Measurements from ENCODE around the gene MTCL3.
"Not testable (repeated sequence)": the region's sequence is repeated elsewhere in the genome, so short reads cannot be mapped to it uniquely, and the experiment has no call there.

The MTCL3 gene

GRCh38 chr6:127464881-127465459 is 54.2 kb downstream of the MTCL3 start:
- peak; percentile 81 for DNase-seq

- DNase-seq: no peak
Observed at GRCh38 chr6:127464161-127464880, 54.8 kb downstream of the MTCL3 start.

DNA sequence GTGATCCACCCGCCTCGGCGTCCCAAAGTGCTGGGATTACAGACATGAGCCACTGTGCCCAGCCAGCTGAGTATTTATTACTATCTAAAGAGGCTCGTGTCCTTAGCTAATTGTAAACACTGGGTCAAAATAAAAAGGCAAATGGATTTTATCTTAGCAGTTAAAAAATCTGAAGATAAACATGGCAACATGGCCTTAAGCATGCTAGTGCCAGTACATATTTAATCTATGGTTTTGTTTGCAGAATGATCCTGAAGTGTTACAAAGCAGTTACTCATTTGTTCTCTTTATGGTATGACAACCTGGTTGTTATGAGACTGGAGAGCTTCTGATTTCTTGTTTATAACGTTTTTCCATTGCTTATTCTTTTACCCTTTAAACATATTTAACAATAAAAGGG is 56.1 kb downstream of the MTCL3 start:
- no peak for DNase-seq

DNA sequence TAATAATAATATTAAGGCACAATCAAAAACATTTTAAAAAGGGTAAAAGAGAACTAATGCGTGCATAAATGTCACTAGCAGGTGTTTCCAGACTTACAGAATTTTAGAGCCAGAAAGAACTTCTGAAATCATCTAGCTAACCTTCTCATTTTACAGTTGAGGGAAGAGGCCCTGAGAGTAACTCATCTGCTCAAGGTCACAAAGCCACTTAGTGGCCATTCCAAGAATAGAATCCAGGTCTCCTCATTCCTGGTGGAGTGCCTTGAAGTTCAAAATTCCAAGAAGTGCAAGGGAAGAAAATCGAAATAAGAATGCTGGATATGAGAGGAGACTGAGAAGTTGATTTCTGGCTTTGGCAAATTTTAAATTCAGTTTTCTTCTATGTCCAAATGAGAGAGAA is 56.8 kb downstream of the MTCL3 start:
- DNase-seq: no peak

- no peak for DNase-seq
Observed at GRCh38 chr6:127460465-127460864, 58.7 kb downstream of the MTCL3 start.

DNA sequence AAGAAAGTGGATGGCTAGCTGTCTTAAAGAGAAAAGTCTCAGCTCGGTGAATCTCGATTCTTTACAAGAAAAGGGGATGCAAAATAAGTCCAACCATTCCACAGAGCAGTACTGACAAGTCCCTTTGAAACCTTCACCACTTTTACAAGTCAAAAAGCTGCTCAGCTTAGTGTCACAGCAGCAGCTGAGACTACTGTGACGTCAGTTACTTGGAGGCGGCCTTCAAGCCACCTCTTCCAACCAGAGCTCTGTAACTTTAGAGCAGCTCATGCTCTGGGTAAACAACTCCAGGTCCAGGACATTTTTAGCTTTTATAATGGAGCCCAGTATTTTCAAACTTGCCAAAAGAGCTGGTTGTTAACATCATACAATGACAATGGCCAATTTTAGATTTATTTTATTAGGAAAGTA is 59.9 kb downstream of the MTCL3 start, which contains the start of gene KIAA0408:
Gene KIAA0408, minus strand, starts transcription at position 159 of the 411 bp plus-strand sequence. CDS start 5,408 bp downstream, outside the sequence.
- DNase-seq: no peak

- DNase-seq: no peak
Observed at GRCh38 chr6:127458817-127459216, 60.3 kb downstream of the MTCL3 start.

DNA sequence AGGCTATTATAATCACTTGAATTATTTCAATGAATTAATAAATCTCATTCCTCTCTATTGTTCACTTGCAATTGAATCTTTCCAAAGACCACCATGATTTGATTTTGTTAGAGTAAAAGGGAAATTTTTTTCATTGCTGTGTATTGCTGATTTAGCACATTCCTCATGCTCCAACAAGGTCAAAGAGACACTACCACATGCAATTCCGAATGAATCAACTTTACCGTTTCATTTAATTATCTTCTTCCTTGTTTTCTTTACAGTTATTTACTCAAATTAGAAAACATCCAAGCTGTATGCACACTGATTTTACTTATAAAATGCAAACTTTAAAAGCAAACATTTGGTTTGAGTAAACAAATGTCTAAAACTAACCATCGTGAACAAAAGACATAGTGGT is 60.9 kb downstream of the MTCL3 start:
- no peak for DNase-seq

DNA sequence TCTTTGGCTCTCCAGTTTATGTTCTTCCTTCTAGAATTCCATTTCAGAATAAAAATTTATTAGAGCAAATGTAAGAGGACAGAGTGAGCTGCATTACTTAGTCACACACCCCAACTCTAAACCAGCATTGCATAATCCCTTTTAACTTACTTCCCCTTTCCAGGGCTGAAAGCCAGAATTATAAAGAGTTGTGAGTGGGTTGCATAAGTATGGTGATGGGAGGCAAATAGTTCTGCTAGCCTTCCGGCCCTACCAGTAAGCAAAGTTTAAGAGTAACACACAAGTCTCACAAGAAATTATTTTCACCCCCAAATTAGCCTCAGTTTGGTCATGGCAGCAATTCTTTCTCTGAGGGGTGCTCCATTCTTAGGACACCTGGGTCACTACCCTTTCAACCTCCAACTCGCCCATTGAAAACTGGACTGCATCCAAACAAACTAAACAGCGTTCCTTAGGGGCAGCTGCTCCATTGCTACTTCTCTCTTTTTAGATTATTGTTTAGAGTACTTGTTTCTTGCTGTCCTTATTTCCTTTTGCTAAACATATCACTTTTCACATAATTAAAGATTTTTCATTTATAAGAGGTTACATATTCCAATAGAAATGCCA is 61.6 kb downstream of the MTCL3 start:
- DNase-seq: no peak

GRCh38 chr6:127456465-127456864 is 62.7 kb downstream of the MTCL3 start:
- no peak for DNase-seq

DNA sequence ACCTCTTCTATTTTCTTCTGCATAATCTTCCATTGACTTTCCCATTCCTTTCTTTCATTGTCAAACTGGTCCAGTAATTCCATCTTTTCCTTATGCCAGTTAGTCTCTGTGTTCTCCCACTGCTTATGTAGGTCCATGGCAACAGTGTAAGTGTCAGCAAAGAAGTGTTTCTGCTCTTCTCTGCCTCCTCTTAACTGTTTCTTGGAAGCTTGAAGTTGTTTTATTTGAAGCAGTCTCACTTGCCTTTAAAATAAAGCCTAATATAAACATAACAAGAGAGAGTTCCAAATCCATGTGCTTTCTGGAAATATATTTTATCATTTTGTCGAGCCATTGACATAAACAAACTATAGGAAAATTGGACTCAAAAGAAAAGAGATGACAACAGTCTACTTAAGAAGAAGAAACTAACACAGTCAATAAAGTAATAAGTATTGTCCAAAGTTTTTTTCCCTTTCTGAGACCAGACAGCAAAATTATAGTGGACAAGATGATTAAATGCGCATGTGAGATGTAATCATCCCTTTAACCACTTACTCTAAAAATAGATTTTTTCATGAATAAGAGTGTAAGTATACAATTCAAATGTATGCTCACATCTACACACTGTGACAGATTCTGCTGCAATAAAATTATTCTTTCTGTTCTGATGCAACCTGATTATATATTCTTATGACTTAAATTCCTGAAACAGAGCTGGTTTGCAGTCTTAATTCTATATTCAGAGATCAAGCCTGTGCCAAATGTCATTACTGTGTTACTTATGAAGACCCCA is 65.1 kb downstream of the MTCL3 start:
- DNase-seq: no peak

DNA sequence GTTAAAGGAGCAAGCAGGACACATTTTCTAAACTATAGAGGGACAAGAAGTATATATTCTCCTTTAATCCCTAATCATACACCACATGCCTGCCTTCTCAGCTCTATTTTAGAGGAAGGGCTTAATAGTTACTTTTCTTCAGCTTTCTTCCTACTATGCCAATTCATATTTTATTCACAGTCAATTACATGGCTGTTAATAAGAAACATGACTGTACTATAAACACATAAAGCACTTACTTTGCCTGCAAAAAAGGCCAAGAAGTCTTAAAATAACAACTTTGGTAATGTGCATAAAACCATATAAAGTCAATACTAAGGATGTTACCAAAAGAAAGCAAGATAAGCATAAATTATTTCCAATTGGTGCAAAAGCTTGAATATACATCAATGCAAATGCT is 66.3 kb downstream of the MTCL3 start:
- no peak for DNase-seq

- DNase-seq: no peak
Observed at GRCh38 chr6:127451388-127451787, 67.7 kb downstream of the MTCL3 start.

DNA sequence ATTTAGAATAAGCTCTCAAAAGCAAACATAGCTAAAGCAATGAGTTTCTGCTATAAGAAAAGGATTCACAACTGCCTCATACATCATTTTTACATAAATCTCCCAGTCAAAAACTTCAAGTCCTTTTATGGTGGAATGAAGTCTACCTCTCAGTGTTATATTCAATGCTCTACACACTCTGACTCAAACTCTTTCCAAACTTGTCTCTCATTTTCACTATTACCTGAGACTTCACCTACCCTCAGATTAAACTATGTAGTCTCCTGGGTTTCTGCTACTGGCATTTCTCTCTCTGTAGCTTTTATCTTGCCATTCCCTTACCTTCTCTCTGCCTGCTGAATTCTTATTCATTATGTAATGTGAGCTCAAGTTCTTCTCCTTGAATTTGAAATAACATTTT is 71.4 kb downstream of the MTCL3 start:
- DNase-seq: no peak

DNA sequence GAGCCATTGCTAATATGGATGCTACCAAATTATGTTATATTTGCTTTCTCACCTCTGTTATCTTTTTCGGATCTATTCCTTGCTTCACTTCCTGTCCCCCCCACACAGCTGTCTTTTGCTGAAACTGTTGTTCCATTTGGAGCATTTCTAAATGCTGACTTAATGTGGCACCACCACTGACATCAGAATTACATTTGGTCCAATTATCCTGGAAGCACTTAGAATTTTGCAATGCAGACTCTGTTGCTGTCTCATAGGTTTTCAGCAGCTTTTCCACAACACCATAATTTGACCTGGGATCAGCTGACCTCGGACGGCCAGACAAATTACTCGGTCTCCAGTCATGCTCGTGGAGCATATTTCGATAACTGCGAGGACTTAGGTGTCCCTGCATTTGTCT is 72.8 kb downstream of the MTCL3 start:
- no peak for DNase-seq

DNA sequence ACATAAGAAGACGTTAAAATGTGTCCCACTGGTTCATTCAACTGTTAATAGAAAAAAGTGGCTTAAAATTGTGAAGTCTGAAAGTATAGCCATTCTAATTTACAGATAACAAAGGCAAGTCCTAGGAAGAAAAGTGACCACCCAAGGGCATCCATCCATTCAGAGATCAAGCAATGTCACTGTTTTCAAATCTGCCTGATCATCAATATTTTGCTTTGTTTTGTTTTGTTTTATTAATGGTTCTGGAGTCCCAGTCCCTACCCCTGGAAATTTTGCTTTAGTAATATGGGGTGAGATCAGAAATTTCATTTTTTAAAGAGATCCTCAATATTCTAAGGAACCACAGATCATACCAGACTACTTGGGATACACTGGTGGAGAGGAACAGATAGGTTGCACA is 77.3 kb downstream of the MTCL3 start:
- DNase-seq: no peak

- DNase-seq: no peak
Observed at GRCh38 chr6:127439718-127440117, 79.4 kb downstream of the MTCL3 start.

- no peak for DNase-seq
Observed at GRCh38 chr6:127436578-127437110, 82.5 kb downstream of the MTCL3 start.

DNA sequence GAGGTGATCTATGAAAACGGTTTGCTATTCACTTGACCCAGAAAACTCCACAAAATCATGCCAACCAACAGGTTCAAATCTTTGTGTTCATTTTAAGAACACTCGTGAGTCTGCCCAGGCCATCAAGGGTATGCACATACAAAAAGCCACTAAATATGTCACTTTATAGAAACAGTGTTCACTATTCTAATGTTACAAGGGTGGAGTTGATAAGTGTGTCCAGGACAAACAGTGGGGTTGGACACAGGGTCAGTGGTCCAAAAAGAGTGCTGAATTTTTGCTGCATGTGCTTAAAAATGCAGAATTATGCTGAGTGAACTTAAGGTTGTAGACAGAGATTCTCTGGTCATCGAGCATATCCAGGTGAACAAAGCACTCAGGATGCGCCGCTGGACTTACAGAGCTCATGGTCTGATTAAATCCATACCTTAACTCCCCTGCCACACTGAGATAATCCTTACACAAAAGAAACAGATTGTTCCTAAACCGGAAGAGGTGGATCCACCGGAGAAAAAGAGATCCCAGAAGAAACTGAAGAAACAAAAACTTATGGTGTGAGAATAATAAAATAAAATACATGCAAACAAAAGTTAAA is 83.4 kb downstream of the MTCL3 start:
- no peak for DNase-seq

DNA sequence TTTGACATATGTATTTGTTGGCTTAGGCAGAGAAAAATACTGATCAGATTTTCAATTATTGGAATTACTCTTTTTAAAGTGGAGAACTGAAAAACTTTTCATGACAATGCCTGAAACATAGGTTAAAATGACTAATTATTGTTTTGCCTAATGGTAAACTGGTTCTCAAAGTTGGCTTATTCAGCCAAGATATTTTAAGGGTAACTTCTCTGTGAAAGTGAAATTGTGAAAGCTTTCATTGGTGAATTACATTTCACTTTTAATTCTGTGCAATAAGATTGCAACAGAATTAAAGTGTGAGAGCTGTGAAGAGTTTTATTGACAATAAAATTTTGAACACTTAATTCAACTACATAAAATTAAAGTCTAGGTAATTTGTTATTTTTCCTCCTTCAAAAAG is 84.5 kb downstream of the MTCL3 start:
- no peak for DNase-seq

DNA sequence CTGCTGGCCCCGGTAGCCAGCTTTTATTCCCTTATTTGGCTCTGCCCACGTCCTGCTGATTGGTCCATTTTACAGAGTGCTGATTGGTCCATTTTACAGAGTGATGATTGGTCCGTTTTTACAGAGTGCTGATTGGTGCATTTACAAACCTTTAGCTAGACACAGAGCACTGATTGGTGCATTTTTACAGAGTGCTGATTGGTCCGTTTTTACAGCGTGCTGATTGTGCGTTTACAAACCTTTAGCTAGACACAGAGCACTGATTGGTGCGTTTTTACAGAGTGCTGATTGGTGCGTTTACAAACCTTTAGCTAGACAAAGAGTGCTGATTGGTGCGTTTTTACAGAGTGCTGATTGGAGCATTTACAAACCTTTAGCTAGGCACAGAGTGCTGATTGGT is 90.6 kb downstream of the MTCL3 start:
- DNase-seq: not testable (repeated sequence)

GRCh38 chr6:127423921-127424320 is 95.2 kb downstream of the MTCL3 start:
- no peak for DNase-seq

Data from activated CD8-positive, alpha-beta memory T cell treated with anti-CD3 and anti-CD28 coated beads for 24 hours (primary cell).